GM04503 (cell line): ENCODE measurements around the gene SLC22A14.
A peak's percentile ranks its signal among the peaks of the same experiment; 100 is the strongest.
"Not testable (repeated sequence)": the region's sequence is repeated elsewhere in the genome, so short reads cannot be mapped to it uniquely, and the experiment has no call there.

ENCODE experiments used
- DNase-seq: peaks from one replicate; pipeline ENCODE4 v3.0.0-alpha.2; 2012; ENCODE audit warnings: low read depth

Gene SLC22A14

DNA sequence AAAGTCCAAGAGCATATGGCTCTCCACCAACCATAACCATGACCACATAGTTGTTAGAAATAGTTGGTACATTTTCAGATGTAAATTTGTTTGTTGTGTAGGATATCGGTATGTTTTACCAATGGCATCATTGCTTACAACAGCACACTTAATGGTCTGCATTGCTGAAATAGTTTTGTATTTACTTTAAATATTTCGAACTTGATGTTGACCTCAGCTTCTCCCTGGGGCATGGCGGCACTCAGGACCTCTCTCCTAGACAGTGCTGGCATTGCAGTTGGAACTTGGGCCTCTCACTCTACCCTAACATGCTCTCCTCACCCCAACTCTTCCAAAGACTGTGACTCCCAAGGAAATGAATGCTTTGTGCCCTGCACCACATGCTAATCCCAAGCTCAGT is 11.5 kb upstream of the SLC22A14 start:
- no peak for DNase-seq

DNA sequence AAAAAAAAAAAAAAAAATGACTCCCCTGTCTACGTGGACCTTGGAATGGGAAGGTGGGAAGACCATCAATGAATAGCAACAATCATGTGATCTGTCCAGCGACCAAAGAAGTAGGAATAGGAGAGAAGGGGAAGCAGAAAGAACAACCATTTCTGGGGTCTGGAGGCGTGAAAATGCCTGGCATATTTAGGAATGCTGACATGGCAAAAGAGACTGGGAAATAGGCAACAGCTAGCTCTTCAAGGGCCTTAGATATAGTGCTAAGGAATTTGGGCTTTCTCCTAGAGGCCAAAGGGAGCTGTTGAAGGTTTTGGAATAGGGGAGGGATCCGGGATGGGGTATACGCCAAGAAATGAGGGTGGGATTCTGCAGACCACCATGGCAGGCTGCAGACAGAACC is 10.5 kb upstream of the SLC22A14 start:
- DNase-seq = no peak

DNA sequence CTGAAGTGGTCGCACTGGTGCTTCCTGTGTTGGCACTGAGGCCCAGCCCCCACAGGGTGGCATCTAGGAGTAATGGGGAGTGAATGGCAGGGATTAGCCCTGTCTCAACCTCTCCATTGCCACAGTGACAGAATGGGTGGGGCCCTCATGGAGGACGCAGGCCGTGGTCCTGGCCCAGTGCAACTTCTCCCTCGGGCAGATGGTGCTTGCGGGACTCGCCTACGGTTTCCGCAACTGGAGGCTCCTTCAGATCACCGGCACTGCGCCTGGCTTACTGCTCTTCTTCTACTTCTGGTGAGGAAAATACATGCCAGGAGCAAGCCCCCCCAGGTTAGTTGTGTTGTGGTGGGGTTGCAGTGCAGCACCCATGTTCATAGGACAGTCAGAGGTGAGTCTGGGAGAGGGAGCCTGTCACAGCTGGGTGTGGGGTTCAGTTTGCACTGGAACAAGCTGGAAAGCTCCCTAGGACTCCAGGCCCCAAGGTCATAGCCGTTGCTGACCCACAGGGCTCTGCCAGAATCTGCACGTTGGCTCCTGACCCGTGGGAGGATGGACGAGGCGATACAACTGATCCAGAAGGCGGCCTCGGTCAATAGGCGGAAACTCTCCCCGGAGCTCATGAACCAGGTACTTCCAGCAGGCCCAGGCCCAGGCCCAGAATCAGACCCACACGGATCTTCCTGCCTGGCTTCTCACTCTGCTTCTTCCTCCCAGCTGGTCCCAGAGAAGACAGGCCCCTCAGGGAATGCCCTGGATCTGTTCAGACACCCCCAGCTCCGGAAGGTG is 7.0 kb upstream of the SLC22A14 start:
- DNase-seq = no peak

DNA sequence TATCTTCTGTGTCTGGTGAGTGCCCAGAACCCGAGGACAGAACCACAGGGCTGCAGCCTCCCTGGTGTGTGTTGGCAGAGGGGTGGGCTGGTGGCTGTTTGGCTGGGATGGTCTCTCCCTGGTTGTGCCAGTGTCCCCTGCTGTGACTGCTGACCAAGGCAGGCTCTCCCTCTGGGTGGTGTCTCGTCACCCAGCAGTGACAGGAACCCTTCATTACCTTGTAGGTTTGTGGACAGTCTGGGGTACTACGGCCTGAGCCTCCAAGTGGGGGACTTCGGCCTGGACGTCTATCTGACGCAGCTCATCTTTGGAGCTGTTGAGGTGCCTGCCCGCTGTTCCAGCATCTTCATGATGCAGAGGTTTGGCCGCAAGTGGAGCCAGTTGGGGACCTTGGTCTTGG is 6.4 kb upstream of the SLC22A14 start:
- no peak for DNase-seq

DNA sequence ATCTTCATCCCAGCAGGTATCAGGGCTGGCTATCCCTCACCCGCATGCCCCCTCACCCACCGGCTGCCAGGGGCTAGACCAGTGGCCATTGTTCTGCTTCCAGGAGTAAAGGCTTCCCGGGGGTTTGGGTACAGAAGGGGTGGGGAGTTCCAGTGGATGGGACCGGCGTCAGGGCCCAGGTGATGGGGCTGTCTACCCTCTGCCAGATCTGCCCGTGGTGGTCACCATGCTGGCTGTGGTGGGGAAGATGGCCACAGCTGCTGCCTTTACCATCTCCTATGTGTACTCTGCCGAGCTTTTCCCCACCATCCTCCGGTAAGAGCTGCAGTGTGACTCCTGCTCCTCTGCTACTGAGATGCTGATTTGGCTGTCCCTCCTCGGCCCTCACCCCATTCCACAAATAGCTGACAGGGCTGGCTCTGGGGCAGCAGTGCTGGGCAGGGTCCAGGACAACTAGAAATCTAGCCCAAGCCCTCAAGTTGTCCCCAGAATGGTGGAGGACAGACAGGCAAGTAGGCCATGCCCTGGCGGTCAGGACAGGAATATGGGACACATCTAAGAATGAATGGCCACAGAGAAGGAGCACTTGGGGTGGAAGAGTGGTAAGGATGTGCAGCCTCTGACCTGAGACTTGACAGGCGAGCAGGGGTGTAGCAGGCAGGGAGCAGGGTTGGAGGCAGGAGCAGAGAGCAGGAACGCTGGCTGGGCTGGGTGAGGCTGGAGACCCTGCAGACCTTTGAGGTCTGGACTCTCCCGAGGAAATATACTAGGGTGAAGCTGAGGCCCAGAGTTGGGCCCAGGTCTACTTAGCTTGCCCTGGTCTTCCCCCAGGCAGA is 5.8 kb upstream of the SLC22A14 start:
- DNase-seq = no peak

DNA sequence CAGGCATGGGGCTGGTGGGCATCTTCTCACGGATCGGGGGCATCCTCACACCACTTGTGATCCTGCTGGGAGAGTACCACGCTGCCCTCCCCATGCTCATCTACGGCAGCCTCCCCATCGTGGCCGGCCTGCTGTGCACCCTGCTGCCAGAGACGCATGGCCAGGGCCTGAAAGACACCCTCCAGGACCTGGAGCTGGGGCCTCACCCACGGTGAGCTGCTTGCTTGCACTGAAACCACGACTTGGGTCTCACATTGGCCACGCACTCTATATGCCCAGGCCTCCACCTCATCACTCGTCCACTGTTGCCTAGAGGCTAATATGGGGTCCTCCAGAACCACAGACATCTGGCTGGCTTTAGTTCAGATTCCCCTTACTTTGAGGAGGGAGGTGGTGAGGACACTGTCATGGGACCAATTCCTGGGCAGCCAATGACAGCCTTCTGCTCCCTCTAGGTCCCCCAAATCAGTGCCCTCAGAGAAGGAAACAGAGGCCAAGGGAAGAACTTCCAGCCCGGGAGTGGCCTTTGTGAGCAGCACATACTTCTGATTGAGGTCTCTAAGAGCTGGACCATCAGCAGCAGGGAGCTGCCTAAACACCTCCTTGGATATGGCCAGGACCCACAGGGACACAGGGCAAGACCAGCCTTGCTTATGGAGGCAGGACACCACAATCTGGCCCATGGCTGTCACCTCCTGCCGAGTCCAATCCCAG is 5.0 kb upstream of the SLC22A14 start:
- no peak for DNase-seq

DNA sequence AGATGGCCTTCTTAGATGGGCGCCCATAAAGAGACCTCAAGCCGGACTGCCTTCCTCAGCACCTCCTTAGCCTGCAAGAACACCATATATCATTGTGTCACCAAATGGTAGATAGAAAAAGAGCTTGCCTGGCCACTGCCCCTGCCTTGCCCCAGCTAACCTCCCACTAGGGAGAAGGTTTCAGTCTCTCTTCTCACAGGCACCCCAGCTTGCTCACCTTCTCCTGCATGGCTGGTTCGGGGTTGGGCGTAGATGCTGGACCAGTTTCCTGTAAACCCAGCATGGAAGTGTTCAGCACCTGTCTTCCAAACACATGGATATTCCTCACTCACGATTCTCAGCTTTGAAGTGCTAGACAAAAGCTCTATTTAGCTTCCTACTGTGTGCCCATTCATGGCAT is 3.3 kb upstream of the SLC22A14 start:
- DNase-seq = no peak

DNA sequence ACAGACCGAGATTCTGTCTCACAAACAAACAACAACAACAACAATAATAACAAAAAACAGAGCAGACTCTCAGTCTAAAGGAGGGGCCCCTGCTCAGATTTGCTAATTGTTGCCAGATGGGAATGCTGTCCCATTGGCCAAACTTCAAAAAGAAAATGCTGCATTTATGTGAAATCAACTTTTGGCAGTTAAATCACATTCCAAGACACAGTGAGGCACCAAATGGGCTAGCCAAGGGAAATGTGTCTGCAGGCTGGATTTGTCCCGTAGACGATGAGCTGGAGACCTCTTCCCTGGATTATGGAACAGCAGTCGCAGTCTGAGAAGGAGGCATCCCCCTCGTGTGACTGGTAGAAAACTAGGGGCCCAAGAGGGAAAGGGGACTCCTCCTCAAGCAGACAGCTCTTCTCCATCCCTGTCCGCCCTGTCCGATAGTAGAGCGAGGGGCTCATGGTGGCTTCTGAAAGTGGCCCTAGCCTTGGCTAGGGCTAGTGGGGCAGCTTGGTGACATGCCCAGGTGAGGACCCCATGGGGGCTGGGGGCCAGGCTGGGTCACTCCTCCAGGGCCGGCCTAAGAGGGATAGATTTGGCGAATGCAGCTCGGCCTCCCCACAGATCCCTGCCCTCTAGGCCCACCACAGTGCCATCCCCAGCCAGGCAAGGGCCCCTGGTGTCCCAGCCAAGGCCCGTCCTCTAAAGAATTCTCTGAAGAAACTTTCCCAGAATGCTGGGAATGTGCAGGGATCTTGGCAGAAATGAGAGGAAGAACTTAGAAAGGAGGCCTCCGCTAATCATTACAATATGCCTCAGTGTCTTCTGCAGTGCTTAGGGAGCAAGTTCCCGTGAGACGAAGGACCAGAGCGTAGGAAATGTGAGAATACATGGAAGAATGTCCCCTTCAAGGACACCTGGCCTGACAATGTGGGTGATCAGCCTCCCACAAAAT is 2.0 kb downstream of the SLC22A14 start:
- peak; percentile 84 for DNase-seq

DNA sequence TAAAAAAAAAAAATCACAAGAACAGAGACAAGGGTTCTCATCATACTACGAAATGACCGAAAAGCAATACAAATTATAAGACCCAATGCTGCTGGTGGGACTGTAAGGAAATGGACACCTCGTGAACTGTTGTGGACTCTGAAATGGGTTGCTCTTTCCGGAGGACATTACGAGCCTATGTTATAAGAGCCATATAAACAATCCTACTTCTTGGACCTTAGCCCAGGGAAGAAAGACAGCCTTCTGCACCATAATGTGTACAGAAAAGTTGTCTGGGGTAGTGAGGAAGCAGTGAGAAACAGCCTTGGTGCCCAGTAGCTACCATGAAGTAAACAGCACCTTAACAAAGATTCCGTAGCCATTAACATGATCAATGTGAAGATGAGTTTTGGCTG is 2.7 kb downstream of the SLC22A14 start:
- no peak for DNase-seq

DNA sequence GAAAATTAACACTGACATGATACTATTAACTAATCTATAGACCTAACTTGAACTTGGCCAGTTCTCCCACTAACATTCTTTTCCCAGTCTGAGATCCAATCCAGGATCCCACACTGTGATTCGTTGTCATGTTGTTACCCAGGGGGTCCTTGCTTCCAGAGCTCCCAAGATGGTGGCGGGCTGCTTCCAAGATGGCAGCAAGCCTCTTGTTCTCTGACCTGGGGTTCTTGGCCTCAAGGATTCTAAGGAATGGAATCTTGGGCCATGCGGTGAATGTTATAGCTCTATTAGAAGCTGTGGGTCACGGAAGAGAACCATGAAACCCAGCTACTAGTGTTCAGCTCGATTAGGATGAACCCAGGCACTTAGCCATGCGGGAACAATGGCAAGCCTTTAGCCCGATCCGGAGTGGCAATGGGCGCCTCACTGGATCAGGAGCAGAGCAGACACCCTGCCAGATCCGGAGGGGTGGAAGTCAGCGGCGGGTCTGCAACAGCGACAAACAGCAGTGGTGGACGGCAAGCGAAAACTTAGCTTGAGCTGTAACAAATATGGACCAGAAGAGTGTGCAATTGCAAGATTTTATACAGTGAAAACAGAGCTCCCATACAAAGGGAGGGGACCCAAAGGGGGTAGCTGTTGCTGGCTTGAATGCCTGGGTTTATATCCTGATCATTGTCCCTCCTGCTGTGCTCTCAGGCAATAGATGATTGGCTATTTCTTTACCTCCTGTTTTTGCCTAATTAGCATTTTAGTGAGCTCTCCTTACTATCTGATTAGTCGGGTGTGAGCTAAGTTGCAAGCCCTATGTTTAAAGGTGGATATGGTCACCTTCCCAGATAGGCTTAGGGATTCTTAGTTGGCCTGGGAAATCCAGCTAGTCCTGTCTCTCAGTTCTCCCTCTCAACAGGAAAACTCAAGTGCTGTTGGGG is 7.5 kb downstream of the SLC22A14 start:
- not testable (repeated sequence) for DNase-seq

DNA sequence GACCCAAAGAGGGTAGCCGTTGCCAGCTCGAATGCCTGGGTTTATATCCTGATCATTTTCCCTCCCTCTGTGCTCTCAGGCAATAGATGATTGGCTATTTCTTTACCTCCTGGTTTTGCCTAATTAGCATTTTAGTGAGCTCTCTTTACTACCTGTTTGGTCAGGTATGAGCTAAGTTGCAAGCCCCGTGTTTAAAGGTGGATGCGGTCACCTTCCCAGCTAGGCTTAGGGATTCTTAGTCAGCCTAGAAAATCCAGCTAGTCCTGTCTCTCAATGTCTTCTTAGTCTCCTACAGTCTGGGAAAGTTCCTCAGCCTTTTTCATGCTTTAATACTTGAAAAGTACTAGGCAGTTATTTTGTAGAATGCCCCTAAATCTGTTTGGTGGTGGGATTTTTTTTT is 15.0 kb downstream of the SLC22A14 start:
- not testable (repeated sequence) for DNase-seq

DNA sequence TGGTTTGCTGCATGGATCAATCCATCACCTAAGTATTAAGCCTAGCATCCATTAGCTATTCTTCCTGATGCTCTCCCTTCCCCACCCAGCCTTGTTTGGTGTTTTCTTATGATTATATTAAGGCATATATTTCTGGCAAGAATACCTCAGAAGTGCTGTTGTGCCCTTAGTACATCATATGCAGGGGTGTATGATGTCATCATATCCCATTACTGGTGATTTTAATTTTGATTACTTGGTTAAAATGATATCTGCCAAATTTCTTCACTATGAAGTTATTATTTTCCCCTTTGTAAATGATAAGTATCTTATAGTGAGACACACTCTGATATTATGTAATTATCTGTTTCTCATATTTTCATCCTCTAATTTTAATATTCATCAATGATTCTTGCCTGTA is 15.4 kb downstream of the SLC22A14 start:
- no peak for DNase-seq

DNA sequence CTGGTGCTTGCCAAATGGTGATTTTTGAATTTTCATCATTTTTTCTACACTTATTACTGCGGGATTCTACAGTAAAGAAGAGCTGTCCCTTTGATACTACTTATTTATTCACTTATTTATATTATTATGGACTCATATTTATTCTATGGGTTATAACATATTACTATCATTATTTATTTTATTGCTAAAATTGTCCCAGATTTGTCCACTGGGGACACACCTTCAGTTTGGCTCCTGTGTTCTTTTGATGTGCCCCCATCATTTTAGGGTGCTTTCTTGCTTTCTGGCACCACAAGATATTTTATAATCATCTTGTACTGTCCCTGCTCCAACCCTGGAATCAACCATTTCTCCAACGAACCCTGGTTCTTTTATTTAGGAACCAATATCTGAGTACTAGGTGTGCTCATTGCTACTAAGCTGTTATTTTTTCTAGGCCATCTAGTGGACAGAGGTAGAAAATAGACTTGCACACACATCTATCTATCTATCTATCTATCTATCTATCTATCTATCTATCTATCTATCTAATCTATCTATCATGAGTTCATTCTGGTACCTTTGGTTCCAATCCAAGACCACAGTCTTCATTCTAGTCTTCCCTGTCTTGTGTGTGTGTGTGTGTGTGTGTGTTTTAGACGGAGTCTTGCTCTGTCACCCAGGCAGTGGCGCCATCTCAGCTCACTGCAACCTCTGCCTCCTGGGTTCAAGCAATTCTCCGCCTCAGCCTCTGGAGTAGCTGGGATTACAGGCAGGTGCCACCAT is 16.0 kb downstream of the SLC22A14 start:
- no peak for DNase-seq

DNA sequence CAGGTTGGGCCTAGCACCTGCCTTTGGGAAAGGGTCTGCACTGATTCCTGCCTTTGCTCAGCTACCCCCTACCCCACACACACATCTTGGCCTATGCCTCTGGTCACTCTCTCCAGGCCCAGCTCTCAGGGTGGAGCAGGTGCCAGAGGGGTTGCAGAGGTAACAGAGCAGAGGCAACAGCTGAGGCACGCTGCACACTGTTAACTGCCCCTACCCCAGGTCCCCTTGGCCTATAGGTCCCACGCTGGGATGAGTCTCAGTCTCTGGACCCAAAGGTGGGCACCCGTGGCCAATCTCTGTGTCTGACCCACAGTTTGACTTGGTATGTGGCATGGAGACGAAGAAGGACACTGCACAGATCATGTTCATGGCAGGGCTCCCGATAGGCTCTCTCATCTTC is 24.8 kb downstream of the SLC22A14 start:
- DNase-seq = no peak

DNA sequence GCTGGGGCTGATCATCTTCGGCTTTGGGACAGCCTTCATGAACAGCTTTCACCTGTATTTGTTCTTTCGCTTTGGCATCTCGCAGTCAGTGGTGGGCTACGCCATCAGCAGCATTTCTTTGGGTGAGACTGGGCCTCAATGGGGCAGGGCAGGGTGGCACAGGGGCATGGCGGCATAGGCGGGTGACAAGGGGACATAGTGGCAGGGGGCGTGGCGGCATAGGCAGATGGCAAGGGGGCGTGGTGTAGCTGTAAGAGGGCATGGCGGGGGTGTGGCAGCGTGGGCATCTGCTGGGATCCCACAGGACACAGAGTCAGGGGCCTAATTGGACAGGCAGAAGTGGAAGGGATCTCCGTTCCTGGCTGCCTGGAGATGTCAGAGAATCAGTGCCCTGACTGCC is 25.5 kb downstream of the SLC22A14 start:
- no peak for DNase-seq

DNA sequence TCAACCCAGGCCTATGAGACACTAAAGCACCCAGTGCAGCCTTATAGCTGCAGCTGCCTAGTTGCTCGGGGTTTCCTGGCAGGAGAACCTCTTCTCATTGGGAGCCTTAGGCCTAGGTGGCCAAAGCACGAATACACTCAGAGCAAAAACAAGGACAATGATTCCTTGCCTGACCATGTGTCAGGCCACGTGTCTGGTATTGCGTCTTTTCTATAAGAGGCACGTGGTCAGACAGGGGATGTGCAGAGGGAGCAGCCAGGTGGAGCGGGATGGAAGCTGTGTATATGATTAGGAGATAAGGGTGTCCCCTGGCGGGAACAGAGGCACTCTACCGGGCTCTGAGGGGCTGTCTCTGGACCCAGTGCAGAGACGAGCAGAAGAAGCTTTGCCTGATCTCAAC is 26.4 kb downstream of the SLC22A14 start:
- DNase-seq = no peak

DNA sequence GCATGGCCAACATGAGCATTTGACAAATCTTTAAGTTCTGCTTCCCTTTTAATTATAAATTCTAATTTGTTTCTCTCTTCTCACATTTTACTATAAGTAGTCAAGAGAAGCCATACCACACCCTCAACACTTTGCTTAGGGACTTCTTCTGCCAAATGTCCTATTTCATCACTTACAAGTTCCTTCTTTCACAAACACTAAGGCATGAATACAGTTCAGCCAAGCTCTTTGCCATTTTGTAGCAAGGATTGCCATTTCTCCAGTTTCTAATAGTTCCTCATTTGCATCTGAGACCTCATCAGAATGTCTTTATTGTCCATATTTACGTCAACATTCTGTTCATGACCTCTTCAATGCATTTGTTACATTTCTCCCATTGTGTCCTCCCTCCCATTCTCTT is 29.4 kb downstream of the SLC22A14 start:
- DNase-seq = no peak

DNA sequence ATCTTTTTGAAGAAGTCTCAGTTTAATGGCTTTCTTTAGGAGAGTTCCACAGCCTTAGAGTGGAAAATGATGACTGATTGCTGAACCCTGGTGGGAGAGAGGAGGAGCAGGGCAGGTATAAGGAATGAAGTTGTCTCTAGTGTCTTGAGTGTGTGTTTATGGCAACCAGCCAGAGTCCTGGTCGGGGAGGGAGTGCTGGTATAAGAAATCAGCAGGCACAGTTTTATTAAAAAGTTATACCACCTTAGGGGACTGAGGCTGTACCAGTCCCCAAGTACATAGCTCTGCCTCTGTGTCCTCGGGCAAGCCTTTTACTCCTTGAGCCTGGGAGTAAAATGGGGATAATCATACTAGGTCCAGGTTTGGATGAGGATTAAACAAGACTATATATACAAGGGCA is 29.8 kb downstream of the SLC22A14 start:
- DNase-seq = no peak

DNA sequence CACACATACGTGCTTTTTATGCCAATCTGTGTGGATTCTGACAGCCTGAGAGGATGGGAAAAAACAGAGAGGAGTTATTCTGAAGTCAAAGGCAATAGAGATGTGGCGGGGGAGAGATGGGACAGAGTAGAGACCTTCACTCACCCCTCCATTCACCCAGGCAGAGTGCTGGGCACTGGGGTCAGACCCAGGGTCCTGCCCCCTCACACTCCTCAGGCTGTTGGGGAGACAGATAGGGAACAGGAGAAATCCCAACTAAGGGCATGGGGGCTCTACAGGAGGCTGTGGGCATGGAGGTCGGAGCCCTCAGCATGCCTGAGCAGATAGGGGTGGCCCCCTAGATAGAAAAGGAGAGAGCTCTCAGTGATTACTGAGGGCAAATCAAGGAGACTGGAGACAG is 30.3 kb downstream of the SLC22A14 start:
- no peak for DNase-seq

DNA sequence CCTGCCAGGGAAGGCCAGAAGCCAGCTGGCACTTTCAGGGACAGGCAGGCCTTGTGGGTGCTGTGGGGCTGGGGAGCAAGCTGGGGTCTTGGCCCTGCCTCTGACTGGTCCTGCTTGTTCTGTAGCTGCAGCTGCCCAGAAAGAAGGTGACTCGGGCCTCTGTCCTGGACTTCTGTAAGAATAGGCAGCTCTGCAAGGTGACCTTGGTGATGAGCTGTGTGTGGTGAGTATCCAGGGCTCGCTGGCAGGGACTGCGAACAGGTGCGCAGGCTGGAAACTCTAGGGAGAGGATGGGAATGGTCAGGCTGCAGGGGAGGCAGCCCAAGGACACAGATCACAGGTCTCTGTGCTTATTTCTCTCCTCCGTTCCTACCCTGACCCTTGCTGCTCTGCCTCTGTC is 31.2 kb downstream of the SLC22A14 start:
- no peak for DNase-seq
